Astrocyte (in vitro differentiated cells and primary cell): ENCODE results near the gene ATOSB. TPM values are rescaled to one million over a fixed set of nuclear protein-coding genes. Genes with fewer than 3 reads are reported as not detected.
A peak's percentile ranks its signal among the peaks of the same experiment; 100 is the strongest.

Experiments
- DNase-seq: peaks from one replicate; pipeline ENCODE4 v3.0.0-alpha.2; 2010; ENCODE audit warnings: low read depth
- FAIRE-seq: peaks from 2 replicates; lab custom pipeline; 2011; peaks lifted over from hg19 to GRCh38; lab: Jason Lieb, UNC
- H2AFZ ChIP-seq: 2 replicates; pipeline ENCODE4 v1.6.0; 2012; ENCODE audit warnings: low read depth, low read length, inconsistent platforms
- H3K27ac ChIP-seq: 2 replicates; pipeline ENCODE4 v1.5.1; 2011; ENCODE audit warnings: low read depth, low read length, inconsistent platforms
- H3K27me3 ChIP-seq: 2 replicates; pipeline ENCODE4 v1.6.0; 2011; ENCODE audit warnings: low read length, inconsistent platforms; ENCODE audit not compliant: insufficient read depth
- H3K36me3 ChIP-seq: 2 replicates; pipeline ENCODE4 v1.5.1; 2011; ENCODE audit warnings: low read length, inconsistent platforms; ENCODE audit not compliant: insufficient read depth
- H3K4me1 ChIP-seq: 2 replicates; pipeline ENCODE4 v1.5.1; 2011; ENCODE audit warnings: low read length, inconsistent platforms; ENCODE audit not compliant: insufficient read depth
- H3K4me2 ChIP-seq: 2 replicates; pipeline ENCODE4 v1.6.0; 2012; ENCODE audit warnings: low read length, inconsistent platforms
- H3K4me3 ChIP-seq: 2 replicates; pipeline ENCODE4 v1.5.1; 2011; ENCODE audit warnings: low read depth, mild to moderate bottlenecking, low read length, inconsistent platforms; ENCODE audit not compliant: insufficient read depth
- H3K79me2 ChIP-seq: 2 replicates; pipeline ENCODE4 v1.6.0; 2012; ENCODE audit warnings: mild to moderate bottlenecking, low read length, inconsistent platforms; ENCODE audit not compliant: insufficient read depth
- H3K9ac ChIP-seq: 2 replicates; pipeline ENCODE4 v1.6.0; 2012; ENCODE audit warnings: mild to moderate bottlenecking, low read length, inconsistent platforms
- H3K9me3 ChIP-seq: 2 replicates; pipeline ENCODE4 v1.5.1; 2012; ENCODE audit warnings: low read depth, mild to moderate bottlenecking, low read length, inconsistent platforms; ENCODE audit not compliant: insufficient read depth
- H4K20me1 ChIP-seq: 2 replicates; pipeline ENCODE4 v1.6.0; 2012; ENCODE audit warnings: low read length, inconsistent platforms; ENCODE audit not compliant: insufficient read depth
- H3K27ac Mint-ChIP-seq: one replicate; pipeline ENCODE4 v1.8.0; 2021; ENCODE audit warnings: mild to moderate bottlenecking, mixed read lengths; ENCODE audit not compliant: unreplicated experiment
- H3K27me3 Mint-ChIP-seq: one replicate; pipeline ENCODE4 v1.8.0; 2021; ENCODE audit warnings: low read depth, mixed read lengths; ENCODE audit not compliant: unreplicated experiment
- H3K36me3 Mint-ChIP-seq: one replicate; pipeline ENCODE4 v1.8.0; 2021; ENCODE audit warnings: low read depth, mixed read lengths; ENCODE audit not compliant: unreplicated experiment
- H3K4me1 Mint-ChIP-seq: one replicate; pipeline ENCODE4 v1.8.0; 2021; ENCODE audit warnings: low read depth, mixed read lengths; ENCODE audit not compliant: unreplicated experiment
- H3K4me3 Mint-ChIP-seq: one replicate; pipeline ENCODE4 v1.8.0; 2021; ENCODE audit warnings: mild to moderate bottlenecking, moderate library complexity, mixed read lengths; ENCODE audit not compliant: unreplicated experiment
- H3K9me3 Mint-ChIP-seq: one replicate; pipeline ENCODE4 v1.8.0; 2021; ENCODE audit warnings: mild to moderate bottlenecking, mixed read lengths; ENCODE audit not compliant: unreplicated experiment
- CTCF ChIP-seq: IDR thresholded peaks from 2 replicates; pipeline ENCODE4 v1.5.1; 2011; ENCODE audit warnings: low read depth, mild to moderate bottlenecking, inconsistent platforms, low read length, moderate library complexity; ENCODE audit not compliant: insufficient read depth
- EZH2 ChIP-seq: IDR thresholded peaks from 2 replicates; pipeline ENCODE4 v1.6.1; 2012; ENCODE audit warnings: mild to moderate bottlenecking, low read length, inconsistent platforms; ENCODE audit not compliant: insufficient read depth
- total RNA-seq: library from RNA; stranded (reverse); gene quantifications from 2 replicates; pipeline ENCODE4 v1.2.1, GENCODE V29; 2021

Gene ATOSB
- total RNA-seq, 1 donor from 2014 or later: 68.9 TPM

GRCh38 chr9:35102465-35102768 lies 13.2 kb downstream of the ATOSB start:
- TF ChIP-seq CTCF (no peak), EZH2 (no peak)
- Histone ChIP-seq H3K79me2 (peaks cover 32% of the 10 kb centered on the region), H3K27me3 (no peaks in the 10 kb centered on the region), H3K9ac (peak overlapping the region; percentile 94), H4K20me1 (peaks cover 9% of the 10 kb centered on the region), H3K9me3 (no peaks in the 10 kb centered on the region), H3K36me3 (peaks cover 39% of the 10 kb centered on the region), H3K27ac (peak overlapping the region; percentile 93), H3K4me2 (peak overlapping the region; percentile 91), H2AFZ (peak overlapping the region; percentile 76), H3K4me1 (peaks cover 17% of the 10 kb centered on the region), H3K4me3 (peak overlapping the region; percentile 82)
- Mint-ChIP-seq H3K4me1 (peaks cover 18% of the 10 kb centered on the region), H3K9me3 (no peaks in the 10 kb centered on the region), H3K36me3 (peaks cover 24% of the 10 kb centered on the region), H3K27me3 (no peaks in the 10 kb centered on the region), H3K4me3 (peak overlapping the region; percentile 93), H3K27ac (peak overlapping the region; percentile 91)
- DNase-seq (no peak), FAIRE-seq (no peak)

GRCh38 chr9:35097573-35097972 lies 18.1 kb downstream of the ATOSB start:
- no peak overlapping the region for H3K27ac Mint-ChIP-seq
- no peak overlapping the region for H3K9ac ChIP-seq

More at GRCh38 chr9:35097573-35097972, 18.1 kb downstream of the ATOSB start:
- H3K4me1 ChIP-seq: peaks cover 7% of the 10 kb centered on the region
- Mint-ChIP-seq H3K9me3 (no peaks in the 10 kb centered on the region), H3K27me3 (no peaks in the 10 kb centered on the region), H3K4me1 (peaks cover 9% of the 10 kb centered on the region), H3K4me3 (peak overlapping the region; percentile 2), H3K36me3 (peaks cover 16% of the 10 kb centered on the region)
- FAIRE-seq: no peak
- H3K4me3 ChIP-seq: no peak overlapping the region
- DNase-seq: no peak
- H3K27me3 ChIP-seq: no peaks in the 10 kb centered on the region
- no peak overlapping the region for H2AFZ ChIP-seq
- peaks cover 26% of the 10 kb centered on the region for H3K79me2 ChIP-seq
- H4K20me1 ChIP-seq: no peaks in the 10 kb centered on the region
- no peak overlapping the region for H3K27ac ChIP-seq
- peaks cover 14% of the 10 kb centered on the region for H3K36me3 ChIP-seq
- no peak overlapping the region for H3K4me2 ChIP-seq
- H3K9me3 ChIP-seq: no peaks in the 10 kb centered on the region
- TF ChIP-seq CTCF: no peak
- no peak for TF ChIP-seq EZH2
